GM03348 (cell line): ENCODE measurements around the gene ZNF189.

Experiments used
- DNase-seq: peaks from one replicate; pipeline ENCODE4 v3.0.0; 2012; ENCODE audit warnings: low spot score

ZNF189 gene

DNA sequence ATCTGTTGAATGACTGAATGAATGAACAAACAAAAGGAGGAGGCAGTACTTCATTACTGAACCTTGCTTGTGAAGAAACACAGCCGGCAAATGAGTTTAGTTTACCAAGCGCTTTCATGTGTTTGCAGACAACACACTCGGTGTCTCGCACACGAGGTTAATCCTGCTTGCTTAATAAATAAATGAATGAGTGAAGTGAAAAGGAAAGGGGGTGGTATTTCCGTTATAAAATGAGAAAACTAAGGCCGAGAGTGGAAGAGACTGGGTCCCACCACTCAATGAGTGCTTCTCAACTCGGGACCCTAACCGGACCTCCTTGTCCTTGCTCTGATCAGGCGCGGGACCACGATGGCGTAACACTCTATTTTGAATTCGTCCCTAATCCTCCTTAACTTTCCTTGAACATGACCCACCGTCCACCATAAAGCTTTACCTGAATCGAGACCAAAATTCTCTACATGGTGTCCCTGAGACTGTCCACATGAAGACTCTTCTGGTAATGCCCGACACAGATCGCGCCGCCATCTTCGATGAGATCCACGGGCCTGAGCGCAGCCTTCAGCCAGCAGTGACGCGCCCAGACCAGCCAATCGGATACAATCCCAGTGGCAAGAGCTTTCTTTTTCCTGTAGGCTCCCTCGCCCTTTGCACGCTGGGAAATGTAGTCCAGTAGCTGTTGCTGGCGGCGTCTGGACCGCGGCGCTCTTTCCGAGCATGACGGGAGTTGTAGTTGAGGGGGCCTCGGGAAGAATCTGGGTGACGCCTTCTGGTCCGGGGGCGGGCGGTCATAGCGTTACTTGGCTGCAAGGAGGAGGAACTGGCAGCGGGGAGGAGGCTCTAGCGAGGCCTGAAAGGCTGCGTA, at the start of gene ZNF189, which contains the start of gene MRPL50:
Gene ZNF189 (plus strand): TSS at position 784 of the 862 bp plus-strand sequence. CDS start 306 bp downstream, outside the sequence.
Gene MRPL50 (minus strand): TSS at position 551 of the 862 bp plus-strand sequence. CDS start 26 bp downstream, at position 525.
- peak; percentile 97 for DNase-seq

- no peak for DNase-seq
These were observed 48.4 kb upstream of the ZNF189 start for GRCh38 chr9:101350285-101350684.

- DNase-seq: no peak
These were observed 45.7 kb upstream of the ZNF189 start for GRCh38 chr9:101352892-101353463.

DNA sequence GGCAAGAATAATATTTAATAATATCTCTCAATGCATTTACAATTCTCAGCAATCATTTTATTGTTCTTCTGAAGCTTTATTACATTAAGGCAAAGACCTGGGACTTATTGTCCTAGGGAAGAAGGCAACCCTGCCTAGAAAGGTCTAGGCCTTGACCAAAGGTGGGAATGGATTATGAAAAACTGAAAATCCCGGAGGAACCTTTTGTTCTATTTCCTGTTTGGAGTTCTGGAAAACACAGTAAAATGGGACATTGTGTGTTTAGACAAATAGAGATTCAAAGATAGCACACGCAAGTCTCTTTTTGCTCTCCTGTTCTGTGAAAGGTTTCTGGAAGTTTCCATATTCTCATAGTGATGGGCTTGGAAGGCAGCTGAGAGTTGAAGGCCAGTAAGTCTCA, 45.0 kb upstream of the ZNF189 start:
- DNase-seq: no peak

DNA sequence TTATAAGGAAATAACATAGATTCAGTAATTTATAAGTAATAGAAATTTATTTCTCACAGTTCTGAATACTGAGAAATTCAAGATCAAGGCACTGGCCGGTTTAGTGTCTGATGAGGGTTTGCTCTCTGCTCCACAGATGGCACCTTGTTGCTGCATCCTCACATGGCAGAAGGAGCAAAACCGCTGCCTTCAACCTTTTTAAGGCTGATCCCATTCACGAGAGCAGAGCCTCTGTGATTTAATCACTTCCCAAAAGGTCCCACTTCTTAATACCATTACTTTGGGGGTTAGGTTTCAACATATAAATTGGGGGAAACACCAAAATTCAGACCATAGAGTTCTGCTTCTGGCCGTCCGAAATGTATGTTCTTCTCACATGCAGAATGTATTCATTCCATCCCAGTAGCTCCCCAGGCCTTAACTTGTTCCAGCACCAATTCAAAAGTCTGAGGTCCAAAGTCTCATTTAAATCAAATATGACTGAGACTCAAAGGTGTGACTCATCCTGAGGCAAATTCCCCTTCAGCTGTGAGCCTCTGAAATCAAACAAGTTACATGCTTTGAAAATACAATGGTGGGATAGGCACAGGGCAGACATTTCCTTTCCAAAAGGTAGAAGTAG, 44.4 kb upstream of the ZNF189 start:
- no peak for DNase-seq

- DNase-seq: no peak
These were observed 43.6 kb upstream of the ZNF189 start for GRCh38 chr9:101354765-101355708.

GRCh38 chr9:101356619-101357018, 42.0 kb upstream of the ZNF189 start:
- DNase-seq: no peak

DNA sequence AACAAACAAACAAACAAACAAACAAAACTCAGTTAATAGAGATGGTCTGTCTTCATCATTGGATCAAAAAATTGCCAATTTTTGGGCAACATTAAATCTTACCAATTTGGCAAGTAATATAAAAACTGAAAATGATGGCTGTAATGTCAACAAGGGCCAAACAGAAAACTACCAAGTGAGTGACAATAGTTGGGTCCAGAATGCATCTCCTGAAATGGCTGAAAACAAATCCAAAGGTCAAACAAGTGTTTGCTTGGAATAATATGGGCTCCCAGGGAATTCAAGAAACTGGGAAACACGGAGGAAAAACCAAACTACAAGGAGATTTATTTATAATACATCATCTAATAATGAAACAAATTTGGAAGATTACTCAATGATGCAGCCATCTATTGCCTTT, 39.0 kb upstream of the ZNF189 start:
- DNase-seq: no peak

DNA sequence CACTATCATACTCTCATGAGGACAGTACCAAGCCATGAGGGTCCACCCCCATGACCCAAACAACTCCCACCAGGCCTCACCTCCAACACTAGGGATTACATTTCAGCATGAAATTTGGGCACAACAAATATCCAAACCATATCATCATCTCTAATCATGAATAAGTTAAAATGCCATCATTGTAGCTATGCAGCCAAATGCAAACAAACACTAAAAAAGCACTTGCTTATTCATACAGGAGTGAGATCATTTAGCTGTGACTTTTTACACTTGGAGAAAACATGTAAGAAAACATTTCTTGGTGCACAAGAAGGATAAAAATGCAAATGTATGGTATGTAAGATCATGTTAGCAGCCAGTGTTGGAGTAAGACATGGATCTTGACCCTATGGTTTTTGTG, 38.0 kb upstream of the ZNF189 start:
- DNase-seq: no peak

DNA sequence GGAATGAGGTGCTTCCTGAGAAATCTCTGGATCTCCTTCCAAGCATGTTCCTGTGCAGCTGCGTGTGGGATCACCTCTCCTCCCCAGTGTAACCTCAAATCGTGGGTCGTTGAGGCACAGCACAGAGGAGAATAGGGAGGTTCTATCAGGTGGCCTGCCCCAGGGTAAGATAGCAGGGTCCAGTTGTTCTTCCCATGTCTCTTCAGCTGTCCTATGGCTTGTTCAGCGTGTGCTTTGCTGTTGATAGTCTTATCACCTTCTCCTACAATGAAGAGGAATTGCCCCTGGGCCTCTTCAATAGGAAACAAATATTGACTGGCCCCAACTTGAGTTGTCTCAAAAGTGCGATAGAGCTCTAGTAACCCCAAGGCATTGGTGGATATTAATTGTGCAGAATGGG, 36.2 kb upstream of the ZNF189 start:
- no peak for DNase-seq

GRCh38 chr9:101365181-101365580, 33.5 kb upstream of the ZNF189 start:
- peak; percentile 32 for DNase-seq

DNA sequence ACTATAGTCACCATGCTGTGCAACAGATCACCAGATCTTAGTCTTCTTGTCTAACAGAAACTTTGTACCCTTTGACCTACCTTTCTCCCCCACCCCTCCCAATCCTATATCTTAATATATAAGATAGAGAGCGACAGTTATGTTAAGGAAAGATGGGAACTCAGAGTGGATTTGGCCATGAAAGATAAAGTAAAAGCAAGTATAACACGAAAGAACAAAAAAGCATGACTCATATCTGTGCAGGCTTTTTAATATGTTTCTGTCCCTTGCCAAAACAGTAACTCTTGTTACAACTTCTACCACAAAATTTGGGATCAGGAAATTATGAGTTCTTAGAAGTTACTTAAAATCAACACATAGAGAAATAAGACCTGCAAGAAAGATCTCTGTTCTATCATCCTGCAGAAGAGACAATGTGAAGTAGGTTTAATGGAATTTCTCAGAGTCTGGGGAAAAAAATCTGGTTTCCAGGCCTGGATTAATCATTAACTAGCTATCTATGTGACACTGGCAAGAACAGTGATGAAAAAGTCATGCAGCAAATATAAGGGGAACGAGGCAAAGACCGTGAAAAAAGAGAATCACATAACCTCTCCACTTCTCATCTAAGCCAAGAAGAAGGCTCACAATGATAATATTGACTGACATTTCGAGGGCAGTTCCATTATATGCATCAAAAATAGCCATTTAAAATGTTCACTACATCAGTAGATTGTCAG, 32.5 kb upstream of the ZNF189 start:
- DNase-seq: peak; percentile 36

GRCh38 chr9:101367323-101367722, 31.3 kb upstream of the ZNF189 start:
- DNase-seq: no peak

DNA sequence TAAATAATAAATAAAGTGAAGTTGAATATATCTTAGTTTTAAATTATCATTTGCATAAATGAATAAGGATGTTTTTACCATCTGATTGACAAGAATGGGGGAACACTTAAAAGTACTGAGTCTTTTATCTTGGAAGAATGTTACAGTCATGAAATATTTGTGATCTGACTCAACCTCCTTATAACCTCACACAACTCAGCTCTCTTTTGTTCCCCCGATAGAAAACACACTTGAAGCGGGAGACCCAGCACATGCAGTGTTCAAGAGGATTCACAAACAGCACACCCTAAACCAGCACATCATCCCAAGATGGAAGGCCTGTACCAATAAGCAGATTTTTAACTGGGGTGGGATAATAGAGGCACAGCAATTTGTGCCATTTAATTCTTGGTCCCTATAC, 29.4 kb upstream of the ZNF189 start:
- DNase-seq: peak; percentile 25

- DNase-seq: no peak
These were observed 28.6 kb upstream of the ZNF189 start for GRCh38 chr9:101369884-101370531.

GRCh38 chr9:101371813-101372212, 26.8 kb upstream of the ZNF189 start:
- no peak for DNase-seq

GRCh38 chr9:101372327-101373118, 26.1 kb upstream of the ZNF189 start:
- no peak for DNase-seq

- DNase-seq: no peak
These were observed 23.1 kb upstream of the ZNF189 start for GRCh38 chr9:101375546-101375945.

GRCh38 chr9:101376111-101376848, 22.4 kb upstream of the ZNF189 start:
- DNase-seq: peak; percentile 82
